H1 (cell line): Measurements from ENCODE around the gene ASCL1.

ENCODE experiments used
- ASH2L ChIP-seq: fragments of 200-600, 300-600 bp; sonication (generic); IDR thresholded peaks from one replicate; pipeline ENCODE4 v1.7.1; 2017; ENCODE audit warnings: low read length
- SRF ChIP-seq: IDR thresholded peaks from 2 replicates; pipeline ENCODE4 v1.6.1; 2011; ENCODE audit warnings: mild to moderate bottlenecking, low read depth, low read length, moderate library complexity

GRCh38 chr12:102995372-102995771 lies 37.9 kb downstream of the ASCL1 start:
- TF ChIP-seq ASH2L (no peak), SRF (no peak)
